Measurements from ENCODE around the gene GIGYF2. TPM values are rescaled to one million over a fixed set of nuclear protein-coding genes. Genes with fewer than 3 reads are reported as not detected.

GIGYF2 gene
- total and polyA plus RNA-seq, 2 of the 13 experiments (the other 11 are each of a cell fraction or from before 2014, with no cell fraction given): 44.9 to 73.5 TPM

GRCh38 chr2:232697059-232697806 lies at the start of gene GIGYF2 (continued):
- TF ChIP-seq HMGXB3 (CRISPR knock-in tag; IDR thresholded peaks at IDR 0.05; ENCODE audit: borderline replicate concordance) (peak; percentile 20), MLX (CRISPR knock-in tag; IDR thresholded peaks at IDR 0.05) (0 out of 2 replicates have a peak, but pooled peaks have one; percentile 1), ZNF331 (CRISPR knock-in tag; IDR thresholded peaks at IDR 0.05) (no peak; the same call in 1 of the 2 replicates), SP1 (IDR thresholded peaks at IDR 0.05) (0 out of 2 replicates have a peak, but pooled peaks have one; percentile 47), SP1 (CRISPR knock-in tag; IDR thresholded peaks at IDR 0.05) (peak; percentile 85), TFDP1 (CRISPR knock-in tag; IDR thresholded peaks at IDR 0.05; ENCODE audit: borderline replicate concordance) (peak; percentile 77), TMF1 (CRISPR knock-in tag; IDR thresholded peaks at IDR 0.05; ENCODE audit: low read depth) (peak; percentile 94; the same call in 1 of the 2 replicates), NFRKB (IDR thresholded peaks at IDR 0.05) (peak; percentile 62), ZNF275 (CRISPR knock-in tag; IDR thresholded peaks at IDR 0.05; ENCODE audit: borderline replicate concordance) (peak; percentile 81), PAF1 (CRISPR knock-in tag; IDR thresholded peaks at IDR 0.05) (no peak), NR2F6 (IDR thresholded peaks at IDR 0.05) (no peak), NR2F6 (CRISPR knock-in tag; IDR thresholded peaks at IDR 0.05) (peak; percentile 56; the same call in 1 of the 2 replicates), ZFP36 (IDR thresholded peaks at IDR 0.05; ENCODE audit: borderline replicate concordance, low read depth, low read length, partially characterized antibody) (no peak), PCBP1 (IDR thresholded peaks at IDR 0.05; ENCODE audit: borderline replicate concordance, low read depth, low read length) (no peak), RARA (CRISPR knock-in tag; IDR thresholded peaks at IDR 0.05) (peak; percentile 16; the same call in 1 of the 2 replicates), REL (CRISPR knock-in tag; conservative IDR thresholded peaks at IDR 0.05) (peak; percentile 74; the same call in 1 of the 2 replicates), ZFP82 (CRISPR knock-in tag; IDR thresholded peaks at IDR 0.05; ENCODE audit: borderline replicate concordance) (no peak), ATRX (CRISPR knock-in tag; IDR thresholded peaks at IDR 0.05; ENCODE audit: borderline replicate concordance) (peak; percentile 89; the same call in 1 of the 2 replicates), ELF1 (CRISPR knock-in tag; IDR thresholded peaks at IDR 0.05) (peak; percentile 75), ZBTB4 (CRISPR knock-in tag; IDR thresholded peaks at IDR 0.05; ENCODE audit: borderline replicate concordance) (no peak)
